NCI-H2196 (cell line): ENCODE data around the gene CCDC141.

Source experiments
- DNase-seq: peaks from one replicate; lab custom pipeline; 2025; ENCODE audit not compliant: unreplicated experiment; lab: John Stamatoyannopoulos, UW

The CCDC141 gene

DNA sequence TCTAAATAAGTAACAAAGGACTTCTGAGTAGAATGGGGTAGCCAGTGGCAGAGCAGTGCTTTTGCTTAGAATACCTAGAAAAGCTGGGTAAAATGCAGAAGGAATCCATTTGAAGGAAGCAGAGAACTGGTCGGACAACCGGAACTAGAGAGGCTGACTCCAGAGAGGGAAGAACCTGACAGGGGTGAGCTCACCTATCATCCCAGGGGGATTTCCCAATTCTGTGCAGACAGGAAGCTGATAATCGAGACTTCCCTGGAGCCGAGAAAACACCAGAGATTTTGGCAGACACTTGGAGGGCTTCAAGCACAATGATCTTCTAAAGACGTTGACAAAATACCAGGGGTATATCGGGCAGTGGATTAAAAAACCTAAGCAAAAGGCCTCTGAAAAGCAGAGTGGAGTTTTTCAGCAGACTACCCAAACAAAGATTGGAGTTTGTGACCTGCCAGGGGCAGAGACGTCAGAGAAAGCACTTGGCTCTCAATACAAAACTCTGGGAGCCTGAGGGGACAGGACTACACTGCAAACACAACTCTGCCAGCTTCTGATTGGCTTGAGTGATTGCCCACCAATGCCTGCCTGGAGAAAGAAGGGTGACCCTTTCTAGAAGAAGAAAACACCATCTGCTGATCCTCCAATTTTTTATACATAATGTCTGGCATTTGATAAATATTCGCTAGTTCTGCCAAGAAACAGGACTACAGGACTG is 175.3 kb downstream of the CCDC141 start:
- DNase-seq: no peak

DNA sequence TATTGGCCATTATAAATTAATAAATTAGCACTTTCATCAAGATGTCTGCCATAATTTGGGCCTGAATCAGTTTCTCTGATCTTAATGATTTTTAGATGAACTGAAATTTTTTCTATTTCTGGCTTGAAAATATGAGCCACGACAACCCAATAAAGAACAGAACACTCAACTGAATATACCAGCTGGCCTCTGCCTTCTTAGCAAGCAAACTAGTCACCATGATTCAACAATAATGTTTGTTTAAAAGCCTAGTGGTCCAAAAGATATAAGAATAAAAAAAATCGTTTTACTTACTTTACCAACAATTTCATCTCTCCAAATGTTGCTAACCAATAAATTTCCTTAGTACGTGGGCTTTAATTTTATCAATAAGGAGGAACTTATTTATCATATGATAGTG is 176.0 kb downstream of the CCDC141 start:
- DNase-seq: no peak

DNA sequence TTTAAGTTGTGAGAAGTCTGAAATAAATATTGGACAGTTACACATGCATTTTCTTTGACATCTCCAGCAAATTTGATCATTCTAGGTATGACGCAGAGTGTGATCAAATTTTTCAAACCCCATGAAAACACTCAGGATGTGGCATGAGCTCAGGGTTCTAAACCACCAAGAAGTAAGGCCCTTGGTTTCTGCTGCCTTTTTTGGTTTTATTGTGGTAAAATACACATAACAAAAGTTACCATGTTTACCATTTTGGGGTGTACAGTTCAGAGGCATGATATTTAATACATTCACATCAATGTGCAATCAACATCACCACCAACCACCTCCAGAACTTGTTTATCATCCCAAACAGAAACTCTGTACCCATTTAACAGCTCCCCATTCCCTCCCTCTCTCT is 178.4 kb downstream of the CCDC141 start:
- DNase-seq: no peak

DNA sequence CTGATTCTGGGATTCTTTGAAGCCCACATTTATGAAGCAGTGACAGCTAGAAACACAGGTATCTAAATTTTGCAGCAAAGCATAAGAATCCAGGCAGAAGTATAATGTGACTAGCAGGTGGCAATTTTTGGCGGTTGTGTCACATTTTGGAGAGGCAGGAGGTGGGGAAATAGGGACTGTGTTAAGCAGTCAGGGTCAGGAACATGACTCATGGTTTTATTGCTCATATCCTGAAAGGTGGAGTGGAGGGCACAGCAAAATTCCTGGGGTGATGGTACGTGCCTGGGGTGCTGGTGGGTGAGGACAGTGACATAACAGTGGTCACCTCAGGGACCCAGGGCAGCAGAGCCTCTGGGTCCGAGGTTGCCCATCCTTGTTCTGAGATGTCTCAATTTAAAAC is 179.2 kb downstream of the CCDC141 start:
- no peak for DNase-seq

DNA sequence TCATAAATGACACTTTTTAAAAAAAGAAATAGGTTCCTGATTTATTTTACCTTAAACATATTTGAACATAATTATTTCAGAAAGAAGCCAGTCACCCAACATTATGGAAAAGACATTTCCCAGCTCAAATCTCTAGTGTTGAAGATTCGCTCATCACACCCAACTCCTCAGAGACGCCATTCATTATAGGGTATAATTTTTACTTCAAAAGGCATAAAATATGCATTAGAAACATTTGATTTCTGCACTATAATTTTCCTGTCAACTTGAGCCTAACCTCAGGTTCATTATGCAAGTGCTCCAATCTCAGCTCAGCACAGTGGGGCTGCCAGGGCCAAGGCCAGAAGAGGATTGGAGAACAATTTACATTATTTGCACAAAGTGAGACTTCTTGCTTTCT is 183.9 kb downstream of the CCDC141 start:
- DNase-seq: no peak

DNA sequence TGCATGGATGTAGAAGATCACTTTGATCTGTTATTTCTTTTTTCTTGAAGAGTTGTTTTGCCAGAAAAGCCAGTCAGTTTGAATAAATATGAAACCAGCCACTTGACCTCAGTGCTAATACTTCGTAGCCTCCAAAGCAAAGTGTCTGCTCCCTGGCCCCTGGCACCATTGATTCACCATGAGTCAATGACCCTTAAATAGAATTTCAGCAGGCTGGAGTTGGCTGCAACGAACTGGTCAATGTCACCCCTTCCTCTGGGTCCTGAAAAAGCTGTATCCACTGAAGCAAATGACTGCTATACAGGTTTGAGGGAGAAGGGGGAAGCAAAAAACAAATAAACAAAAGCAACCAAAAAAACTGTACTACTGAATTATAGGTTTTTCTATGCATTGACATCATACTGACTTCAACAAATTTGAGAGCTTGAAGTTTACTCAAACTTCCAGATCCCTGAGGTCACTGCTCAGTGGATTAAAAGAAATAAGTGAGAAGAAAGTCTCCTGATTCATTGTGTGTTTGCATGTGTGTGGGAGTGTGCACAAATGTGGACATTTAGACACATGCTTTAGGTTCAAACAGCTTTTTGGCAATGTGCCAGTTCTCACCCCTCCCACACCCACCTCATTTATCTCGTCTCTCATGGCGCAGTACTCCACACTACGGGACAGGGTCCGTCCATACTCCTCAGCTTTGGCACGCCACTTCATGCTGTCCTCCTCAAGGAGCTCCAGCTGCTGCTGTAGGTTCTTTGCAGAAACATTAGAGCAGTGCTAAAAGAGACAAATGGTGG is 184.6 kb downstream of the CCDC141 start:
- no peak for DNase-seq

DNA sequence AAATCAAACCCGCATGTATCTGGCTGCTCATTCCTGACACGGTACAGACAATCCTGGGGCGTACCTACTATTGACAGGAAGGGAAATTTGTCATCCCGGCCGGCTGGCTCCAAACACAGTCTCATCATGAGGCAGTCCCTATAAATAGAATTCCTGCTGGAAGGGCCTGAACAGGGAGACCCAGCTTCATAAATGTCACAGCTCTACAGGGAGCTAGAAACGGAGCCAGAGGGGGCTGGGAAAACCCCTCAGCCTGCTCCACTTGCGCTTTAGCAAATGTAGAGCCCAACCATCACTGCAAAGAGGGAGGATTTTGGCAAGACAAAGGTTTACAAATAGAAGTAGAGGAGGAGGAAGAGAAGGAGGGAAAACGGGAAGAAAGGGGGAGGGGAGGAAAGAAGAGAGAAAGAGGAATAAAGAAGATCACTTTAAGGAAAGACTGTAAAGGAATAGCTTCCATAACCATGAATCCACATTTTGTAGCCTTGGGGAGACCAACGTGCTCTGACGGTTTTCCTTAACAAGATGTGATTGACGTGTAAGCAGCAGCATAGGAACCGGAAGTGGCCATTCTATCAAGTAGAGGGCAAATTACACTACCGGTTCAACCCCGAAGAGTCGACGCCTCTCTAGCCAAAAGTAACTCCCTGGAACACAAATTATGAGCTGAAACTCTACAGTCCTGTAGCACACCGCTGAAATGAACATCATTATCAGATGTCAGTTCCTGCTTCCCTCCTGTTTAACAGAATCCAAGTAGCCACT is 185.9 kb downstream of the CCDC141 start:
- no peak for DNase-seq

DNA sequence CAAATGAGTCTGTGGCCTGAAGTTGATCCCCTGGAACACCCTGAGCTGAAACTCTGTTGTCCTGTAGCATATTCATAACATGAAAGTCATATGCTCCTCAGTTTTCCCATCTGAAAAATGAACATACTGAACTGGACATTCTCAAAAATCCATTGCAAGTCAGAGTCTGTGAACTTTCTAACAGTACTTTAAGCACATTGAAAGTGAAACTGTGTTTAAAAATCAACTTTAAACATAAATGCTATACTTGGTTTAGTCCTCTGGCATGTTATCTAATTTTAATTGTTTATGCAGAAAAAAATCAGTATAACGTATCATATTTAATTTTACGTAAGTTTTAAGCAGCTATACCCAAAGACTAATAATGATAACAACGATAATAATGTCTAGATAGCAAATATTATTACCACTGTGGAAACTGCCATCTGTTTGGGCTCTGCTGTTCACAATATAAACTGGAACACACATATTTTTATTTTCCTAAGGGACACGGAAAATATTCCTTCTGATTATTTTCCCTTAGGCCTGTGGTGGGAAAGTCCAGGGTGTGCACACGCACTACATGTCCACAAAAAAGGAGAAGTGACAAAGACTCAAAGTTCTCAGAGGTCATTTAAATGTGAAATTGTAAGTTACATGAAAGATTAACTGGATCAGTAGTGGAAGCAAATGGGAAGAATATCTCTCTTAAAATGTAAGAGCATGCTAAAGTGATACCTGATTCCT is 186.6 kb downstream of the CCDC141 start:
- DNase-seq: no peak

DNA sequence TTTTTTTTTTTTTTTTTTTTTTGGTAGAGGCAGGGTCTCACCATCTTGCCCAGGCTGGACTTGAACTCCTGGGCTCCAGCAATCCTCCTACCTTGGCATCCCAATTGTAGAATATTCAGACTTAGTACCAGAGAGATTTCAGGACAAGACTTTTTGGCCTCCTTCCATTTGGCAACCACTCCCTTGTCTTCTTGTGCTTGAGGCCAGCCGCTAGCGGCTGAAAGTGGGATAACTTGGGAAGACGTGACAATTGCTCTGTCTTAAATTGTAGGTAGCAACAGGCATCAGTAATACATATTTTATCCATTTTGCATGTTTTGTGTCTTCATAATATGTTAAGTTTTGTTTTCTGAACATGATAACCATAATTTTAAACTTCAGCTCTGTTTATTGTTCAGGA is 189.4 kb downstream of the CCDC141 start:
- DNase-seq: no peak

DNA sequence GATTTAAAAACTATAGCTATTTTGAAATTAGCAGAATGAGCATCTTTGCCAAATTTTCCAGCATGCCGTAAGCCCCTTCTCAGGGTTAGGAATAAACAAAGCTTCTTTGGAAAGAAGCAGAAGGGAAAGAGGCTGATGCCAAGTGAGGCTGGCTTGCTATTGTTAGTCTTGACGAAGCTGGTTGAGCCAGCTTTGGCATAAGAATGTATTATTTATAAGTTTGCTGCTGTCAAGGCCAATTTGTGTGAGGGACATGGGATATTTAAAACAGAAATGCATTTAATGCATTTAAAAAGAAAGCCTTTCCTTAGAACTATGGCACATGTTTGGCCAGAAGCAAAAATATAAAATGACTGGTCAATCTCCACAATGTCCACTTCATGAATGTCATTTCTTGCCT is 190.2 kb downstream of the CCDC141 start:
- DNase-seq: no peak

DNA sequence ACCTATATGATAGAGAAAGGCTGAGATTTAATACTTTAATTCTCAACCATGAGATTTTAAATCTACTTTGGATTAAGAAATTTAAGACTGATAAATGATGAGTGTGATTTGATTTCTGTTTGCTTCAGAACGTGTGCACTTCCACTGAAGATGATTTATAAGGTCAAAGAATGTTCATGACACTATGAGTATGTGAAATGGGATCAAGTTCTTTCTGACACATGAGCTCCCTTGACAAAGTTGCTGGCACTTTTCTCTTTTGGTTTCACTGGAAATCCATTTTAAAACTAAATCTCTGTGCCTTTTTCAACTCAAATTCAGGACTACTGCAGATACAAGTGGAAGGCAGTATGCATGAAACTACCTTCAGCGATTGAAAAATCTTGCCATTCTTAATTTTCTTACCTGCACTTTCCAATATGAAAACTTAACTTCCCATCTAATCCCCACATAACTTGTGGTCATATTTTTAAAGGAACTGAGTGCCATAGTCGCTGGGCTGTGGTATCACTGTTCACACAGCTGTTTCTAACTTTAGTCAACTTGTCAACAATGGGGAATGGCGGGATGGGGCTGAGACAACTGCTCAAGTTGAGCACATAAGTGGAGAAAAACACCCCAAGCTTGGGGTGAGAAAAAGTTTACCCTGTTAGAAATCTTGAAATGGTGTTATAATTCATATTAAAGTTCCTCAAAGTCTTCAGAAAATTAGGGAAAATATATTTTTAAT is 190.9 kb downstream of the CCDC141 start:
- no peak for DNase-seq

DNA sequence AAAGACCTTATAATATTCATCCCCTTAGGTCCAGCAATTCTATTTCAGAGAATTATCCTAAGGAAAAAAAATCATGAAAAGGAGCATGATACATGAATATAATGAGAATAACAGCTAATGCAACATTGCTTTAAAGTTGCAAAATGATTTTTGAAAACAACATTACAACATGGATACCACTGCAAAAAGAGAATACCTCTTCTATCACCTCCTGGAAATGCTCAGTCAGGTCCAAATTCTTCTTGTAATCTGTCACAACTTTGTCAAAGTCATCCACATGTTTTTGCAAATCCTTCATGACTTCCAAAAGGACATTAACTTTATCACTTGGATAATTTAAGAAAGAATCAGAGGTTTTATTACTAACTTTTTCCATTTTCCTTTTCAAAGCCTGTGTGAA is 194.8 kb downstream of the CCDC141 start:
- no peak for DNase-seq

DNA sequence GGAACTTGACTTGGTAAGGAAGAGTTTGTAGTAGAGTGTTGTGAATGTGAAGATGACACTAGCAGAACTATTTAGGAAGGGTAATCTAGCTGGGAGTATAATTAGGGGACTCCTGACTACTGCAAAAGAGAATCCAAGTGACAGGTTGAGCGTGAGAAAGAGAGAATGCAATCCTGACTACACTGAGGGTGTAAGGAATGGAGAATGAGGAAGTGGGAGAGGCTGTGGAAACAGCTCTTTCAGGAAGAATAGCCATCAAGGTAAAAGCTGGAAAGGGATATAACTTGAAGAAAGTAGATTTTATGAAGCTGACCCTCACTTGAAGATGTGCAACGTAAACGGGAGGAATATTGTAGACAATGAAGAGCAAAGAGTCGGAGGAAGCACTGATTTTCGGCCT is 201.6 kb downstream of the CCDC141 start:
- no peak for DNase-seq

DNA sequence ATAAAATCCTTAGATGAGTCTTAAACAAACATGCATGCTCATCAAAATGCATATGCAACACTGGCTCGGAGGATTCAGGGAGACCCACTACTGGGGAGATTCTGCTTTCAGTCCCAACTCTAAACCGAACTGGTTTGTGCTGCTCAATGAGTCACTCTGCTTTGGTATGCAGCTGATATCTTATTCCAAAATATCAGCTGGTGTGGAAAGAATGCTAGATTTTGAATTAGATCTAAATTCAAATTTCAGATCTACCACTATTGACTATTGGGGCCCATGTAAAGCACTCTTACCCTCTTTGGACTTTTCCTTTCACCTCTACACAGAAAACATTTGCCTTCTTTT is 203.5 kb downstream of the CCDC141 start:
- DNase-seq: no peak

DNA sequence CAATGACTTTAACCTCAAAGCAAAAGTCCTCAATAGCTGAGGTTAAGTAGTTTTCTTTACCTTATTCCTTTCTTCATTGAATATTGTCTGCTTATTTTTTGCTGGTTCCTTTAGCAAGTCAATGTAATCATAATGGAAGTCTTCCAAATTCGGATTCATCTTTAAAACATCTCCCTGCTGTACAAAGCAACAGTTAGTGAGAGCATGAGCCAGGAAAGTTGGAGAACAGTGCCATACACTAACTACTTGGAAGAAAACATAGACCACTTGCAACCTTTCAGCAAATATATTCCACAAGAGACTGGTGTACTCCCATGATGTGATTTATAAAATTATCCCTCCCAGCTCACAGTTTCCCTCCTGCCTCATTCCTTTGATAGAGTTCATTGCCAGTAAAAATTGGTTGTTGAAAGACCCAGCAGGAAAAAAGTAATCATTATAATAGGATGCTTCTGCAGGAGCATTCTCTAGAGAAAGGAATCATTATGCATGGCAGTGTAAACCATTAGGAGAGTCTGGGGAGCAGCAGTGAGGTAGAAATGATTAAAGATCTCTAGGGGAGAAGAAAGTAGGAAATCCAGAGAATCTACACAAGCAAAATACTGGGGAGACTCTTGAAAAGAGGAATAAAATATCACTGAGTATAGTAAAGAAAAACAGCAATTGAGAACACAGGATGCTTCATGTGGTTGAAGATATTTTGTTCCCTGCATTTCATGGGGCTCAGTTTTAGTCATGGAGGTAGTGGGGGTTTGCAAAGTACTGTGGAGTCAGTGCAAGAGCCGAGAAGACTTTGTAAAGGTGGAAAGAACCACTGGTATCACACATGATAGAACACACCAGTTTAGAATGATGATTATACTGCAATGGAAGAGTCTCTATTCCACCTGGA is 204.1 kb downstream of the CCDC141 start:
- no peak for DNase-seq

DNA sequence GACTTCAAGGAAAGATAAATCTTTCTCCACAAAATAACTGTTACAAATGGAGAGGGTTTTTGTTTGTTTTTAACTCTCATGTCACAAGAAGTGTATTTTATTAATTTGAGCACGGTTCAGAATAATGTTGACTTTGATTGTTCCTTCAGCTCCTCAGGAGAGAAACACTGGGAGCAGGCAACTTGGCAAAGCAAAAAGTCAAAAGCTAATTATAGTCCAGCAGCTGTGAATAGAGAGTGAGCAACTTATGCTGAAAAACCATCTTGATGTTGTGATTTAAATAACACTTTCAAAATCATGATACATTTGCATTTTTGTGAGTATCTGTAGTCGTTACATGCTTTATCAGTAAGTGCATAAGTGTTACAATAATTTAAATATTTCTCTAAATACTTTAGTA is 205.2 kb downstream of the CCDC141 start:
- DNase-seq: no peak

DNA sequence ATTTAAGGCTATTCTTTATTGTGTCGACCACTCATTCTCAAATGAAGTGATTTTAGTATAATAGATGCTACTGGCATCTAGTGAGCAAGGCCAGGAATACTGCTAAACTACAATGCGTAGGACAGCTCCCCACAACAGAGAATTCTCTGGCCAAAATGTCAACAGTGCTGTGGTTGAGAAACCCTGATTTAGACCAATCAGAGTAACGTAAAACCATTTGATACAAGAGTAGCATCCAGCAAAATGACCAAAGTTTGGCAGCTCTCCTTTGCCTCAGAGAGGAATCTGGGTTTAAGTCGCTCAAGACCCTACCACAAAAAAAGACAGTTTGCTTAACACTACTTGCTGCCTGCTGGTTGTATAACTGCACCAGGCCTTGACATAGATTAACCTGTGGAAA is 205.7 kb downstream of the CCDC141 start:
- no peak for DNase-seq

DNA sequence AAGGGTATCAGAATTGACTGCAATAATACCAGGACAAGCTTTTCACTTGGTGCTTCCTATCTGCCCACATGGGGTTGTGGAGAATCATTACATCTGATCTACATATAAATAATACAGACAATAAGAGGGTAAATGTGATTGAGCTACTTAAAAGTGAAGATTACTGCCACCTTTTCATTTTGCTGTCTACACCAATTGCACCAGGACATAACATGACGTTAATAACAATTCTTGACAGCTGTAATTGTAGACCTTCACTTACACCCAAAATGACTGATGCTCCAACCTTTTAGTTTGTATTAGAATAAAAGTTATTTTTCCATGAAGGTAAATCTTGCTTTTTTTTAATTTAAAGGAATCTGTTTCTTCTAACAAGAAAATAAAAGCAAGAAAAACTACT is 206.2 kb downstream of the CCDC141 start:
- no peak for DNase-seq

DNA sequence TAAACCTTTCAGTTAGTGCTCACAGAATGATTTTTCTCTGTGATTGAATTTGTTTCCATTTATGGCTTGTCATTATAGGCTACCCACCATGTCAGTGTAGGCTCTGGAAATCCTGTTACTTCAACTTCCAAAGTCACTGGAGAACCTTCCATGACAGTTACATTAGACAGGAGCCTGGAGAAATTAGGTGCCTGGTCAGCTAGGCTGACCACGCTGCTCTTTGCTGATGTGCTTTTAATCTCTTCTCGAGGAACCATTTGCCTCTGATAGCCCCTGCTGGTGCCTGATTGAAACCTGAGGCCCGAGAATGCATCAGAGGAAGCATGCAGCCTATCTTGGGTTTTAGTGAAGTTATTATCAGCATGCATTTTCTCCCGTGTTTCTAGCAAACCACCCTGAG is 213.1 kb downstream of the CCDC141 start:
- DNase-seq: no peak

DNA sequence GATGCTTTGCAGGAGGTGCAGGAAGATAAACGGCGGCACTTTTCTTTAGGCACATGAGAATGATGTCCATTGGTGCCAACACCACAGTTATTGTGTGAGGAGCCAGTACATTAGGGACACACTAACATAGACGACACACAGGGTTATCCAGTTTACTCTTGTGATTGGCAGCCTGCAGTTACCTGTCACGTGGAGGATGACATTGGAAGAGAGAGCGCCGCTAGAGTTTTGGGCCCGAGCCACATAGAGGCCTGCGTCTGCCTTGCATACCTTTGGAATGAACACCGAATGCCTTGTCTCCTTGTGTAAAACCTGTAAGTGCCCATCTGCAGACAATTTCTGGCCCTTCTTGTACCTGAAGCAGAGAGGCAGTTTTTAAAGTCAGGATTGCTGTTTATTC is 215.9 kb downstream of the CCDC141 start:
- DNase-seq: no peak
